GM19467 (cell line): ENCODE data around the gene FRS2.
"Not testable (repeated sequence)": the region's sequence is repeated elsewhere in the genome, so short reads cannot be mapped to it uniquely, and the experiment has no call there.

Source experiments
- ATAC-seq: cut with Tn5 transposase; IDR thresholded peaks from one replicate; pipeline ENCODE4 v1.9.1; 2021; ENCODE audit warnings: mild to moderate bottlenecking, moderate library complexity; ENCODE audit not compliant: unreplicated experiment

FRS2 gene

GRCh38 chr12:69570000-69570516 is 99.9 kb downstream of the FRS2 start:
- ATAC-seq = no peak

GRCh38 chr12:69570545-69571399 is 100.6 kb downstream of the FRS2 start:
- ATAC-seq = peak; percentile 70

GRCh38 chr12:69575346-69575745 is 105.2 kb downstream of the FRS2 start:
- ATAC-seq = no peak

GRCh38 chr12:69578283-69578682 is 108.1 kb downstream of the FRS2 start:
- ATAC-seq = no peak

- ATAC-seq = no peak
These were observed 108.8 kb downstream of the FRS2 start for GRCh38 chr12:69579029-69579428.

GRCh38 chr12:69580074-69580473 is 109.9 kb downstream of the FRS2 start:
- ATAC-seq = no peak

- no peak for ATAC-seq
These were observed 113.0 kb downstream of the FRS2 start for GRCh38 chr12:69583203-69583602.

GRCh38 chr12:69585189-69586062 is 115.2 kb downstream of the FRS2 start, which contains the start of gene CCT2:
Gene CCT2 (plus strand): TSS chr12:69585459. CDS start chr12:69585522, 63 bp downstream.
- ATAC-seq = peak; percentile 93

GRCh38 chr12:69588527-69588926 is 118.3 kb downstream of the FRS2 start:
- ATAC-seq = no peak

- no peak for ATAC-seq
These were observed 118.9 kb downstream of the FRS2 start for GRCh38 chr12:69589082-69589481.

GRCh38 chr12:69595689-69596088 is 125.5 kb downstream of the FRS2 start:
- ATAC-seq = no peak

GRCh38 chr12:69598174-69598753 is 128.1 kb downstream of the FRS2 start:
- no peak for ATAC-seq

- no peak for ATAC-seq
These were observed 130.6 kb downstream of the FRS2 start for GRCh38 chr12:69600804-69601203.

- ATAC-seq = no peak
These were observed 131.9 kb downstream of the FRS2 start for GRCh38 chr12:69601962-69602685.

- ATAC-seq = no peak
These were observed 132.8 kb downstream of the FRS2 start for GRCh38 chr12:69602954-69603353.

- ATAC-seq = not testable (repeated sequence)
These were observed 133.4 kb downstream of the FRS2 start for GRCh38 chr12:69603556-69603955.

- not testable (repeated sequence) for ATAC-seq
These were observed 134.1 kb downstream of the FRS2 start for GRCh38 chr12:69604275-69604674.

- ATAC-seq = no peak
These were observed 137.9 kb downstream of the FRS2 start for GRCh38 chr12:69608114-69608513.

GRCh38 chr12:69610126-69610525 is 139.9 kb downstream of the FRS2 start:
- no peak for ATAC-seq

GRCh38 chr12:69610729-69611128 is 140.5 kb downstream of the FRS2 start, which contains the start of gene LRRC10:
Gene LRRC10 (minus strand): TSS chr12:69610907. CDS start chr12:69610838, 69 bp downstream.
- ATAC-seq = no peak
